ENCODE measurements around the gene ADIPOQ. TPM values are rescaled to one million over a fixed set of nuclear protein-coding genes. Genes with fewer than 3 reads are reported as not detected.

Gene ADIPOQ
- total and polyA plus RNA-seq, 2 of the 13 experiments (the other 11 are each of a cell fraction or from before 2014, with no cell fraction given), result not detected

- TF ChIP-seq, protein P1, sequence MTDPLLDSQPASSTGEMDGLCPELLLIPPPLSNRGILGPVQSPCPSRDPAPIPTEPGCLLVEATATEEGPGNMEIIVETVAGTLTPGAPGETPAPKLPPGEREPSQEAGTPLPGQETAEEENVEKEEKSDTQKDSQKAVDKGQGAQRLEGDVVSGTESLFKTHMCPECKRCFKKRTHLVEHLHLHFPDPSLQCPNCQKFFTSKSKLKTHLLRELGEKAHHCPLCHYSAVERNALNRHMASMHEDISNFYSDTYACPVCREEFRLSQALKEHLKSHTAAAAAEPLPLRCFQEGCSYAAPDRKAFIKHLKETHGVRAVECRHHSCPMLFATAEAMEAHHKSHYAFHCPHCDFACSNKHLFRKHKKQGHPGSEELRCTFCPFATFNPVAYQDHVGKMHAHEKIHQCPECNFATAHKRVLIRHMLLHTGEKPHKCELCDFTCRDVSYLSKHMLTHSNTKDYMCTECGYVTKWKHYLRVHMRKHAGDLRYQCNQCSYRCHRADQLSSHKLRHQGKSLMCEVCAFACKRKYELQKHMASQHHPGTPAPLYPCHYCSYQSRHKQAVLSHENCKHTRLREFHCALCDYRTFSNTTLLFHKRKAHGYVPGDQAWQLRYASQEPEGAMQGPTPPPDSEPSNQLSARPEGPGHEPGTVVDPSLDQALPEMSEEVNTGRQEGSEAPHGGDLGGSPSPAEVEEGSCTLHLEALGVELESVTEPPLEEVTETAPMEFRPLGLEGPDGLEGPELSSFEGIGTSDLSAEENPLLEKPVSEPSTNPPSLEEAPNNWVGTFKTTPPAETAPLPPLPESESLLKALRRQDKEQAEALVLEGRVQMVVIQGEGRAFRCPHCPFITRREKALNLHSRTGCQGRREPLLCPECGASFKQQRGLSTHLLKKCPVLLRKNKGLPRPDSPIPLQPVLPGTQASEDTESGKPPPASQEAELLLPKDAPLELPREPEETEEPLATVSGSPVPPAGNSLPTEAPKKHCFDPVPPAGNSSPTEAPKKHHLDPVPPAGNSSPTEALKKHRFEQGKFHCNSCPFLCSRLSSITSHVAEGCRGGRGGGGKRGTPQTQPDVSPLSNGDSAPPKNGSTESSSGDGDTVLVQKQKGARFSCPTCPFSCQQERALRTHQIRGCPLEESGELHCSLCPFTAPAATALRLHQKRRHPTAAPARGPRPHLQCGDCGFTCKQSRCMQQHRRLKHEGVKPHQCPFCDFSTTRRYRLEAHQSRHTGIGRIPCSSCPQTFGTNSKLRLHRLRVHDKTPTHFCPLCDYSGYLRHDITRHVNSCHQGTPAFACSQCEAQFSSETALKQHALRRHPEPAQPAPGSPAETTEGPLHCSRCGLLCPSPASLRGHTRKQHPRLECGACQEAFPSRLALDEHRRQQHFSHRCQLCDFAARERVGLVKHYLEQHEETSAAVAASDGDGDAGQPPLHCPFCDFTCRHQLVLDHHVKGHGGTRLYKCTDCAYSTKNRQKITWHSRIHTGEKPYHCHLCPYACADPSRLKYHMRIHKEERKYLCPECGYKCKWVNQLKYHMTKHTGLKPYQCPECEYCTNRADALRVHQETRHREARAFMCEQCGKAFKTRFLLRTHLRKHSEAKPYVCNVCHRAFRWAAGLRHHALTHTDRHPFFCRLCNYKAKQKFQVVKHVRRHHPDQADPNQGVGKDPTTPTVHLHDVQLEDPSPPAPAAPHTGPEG (CRISPR knock-in tag; IDR thresholded peaks at IDR 0.05), result no peak
- no peak for TF ChIP-seq ZIK1 (CRISPR knock-in tag; IDR thresholded peaks at IDR 0.05; ENCODE audit: borderline replicate concordance, low read depth)
- 0 out of 2 replicates have a peak, but pooled peaks have one; percentile 55 for TF ChIP-seq ZNF574 (CRISPR knock-in tag; IDR thresholded peaks at IDR 0.05)
- TF ChIP-seq, protein P2, sequence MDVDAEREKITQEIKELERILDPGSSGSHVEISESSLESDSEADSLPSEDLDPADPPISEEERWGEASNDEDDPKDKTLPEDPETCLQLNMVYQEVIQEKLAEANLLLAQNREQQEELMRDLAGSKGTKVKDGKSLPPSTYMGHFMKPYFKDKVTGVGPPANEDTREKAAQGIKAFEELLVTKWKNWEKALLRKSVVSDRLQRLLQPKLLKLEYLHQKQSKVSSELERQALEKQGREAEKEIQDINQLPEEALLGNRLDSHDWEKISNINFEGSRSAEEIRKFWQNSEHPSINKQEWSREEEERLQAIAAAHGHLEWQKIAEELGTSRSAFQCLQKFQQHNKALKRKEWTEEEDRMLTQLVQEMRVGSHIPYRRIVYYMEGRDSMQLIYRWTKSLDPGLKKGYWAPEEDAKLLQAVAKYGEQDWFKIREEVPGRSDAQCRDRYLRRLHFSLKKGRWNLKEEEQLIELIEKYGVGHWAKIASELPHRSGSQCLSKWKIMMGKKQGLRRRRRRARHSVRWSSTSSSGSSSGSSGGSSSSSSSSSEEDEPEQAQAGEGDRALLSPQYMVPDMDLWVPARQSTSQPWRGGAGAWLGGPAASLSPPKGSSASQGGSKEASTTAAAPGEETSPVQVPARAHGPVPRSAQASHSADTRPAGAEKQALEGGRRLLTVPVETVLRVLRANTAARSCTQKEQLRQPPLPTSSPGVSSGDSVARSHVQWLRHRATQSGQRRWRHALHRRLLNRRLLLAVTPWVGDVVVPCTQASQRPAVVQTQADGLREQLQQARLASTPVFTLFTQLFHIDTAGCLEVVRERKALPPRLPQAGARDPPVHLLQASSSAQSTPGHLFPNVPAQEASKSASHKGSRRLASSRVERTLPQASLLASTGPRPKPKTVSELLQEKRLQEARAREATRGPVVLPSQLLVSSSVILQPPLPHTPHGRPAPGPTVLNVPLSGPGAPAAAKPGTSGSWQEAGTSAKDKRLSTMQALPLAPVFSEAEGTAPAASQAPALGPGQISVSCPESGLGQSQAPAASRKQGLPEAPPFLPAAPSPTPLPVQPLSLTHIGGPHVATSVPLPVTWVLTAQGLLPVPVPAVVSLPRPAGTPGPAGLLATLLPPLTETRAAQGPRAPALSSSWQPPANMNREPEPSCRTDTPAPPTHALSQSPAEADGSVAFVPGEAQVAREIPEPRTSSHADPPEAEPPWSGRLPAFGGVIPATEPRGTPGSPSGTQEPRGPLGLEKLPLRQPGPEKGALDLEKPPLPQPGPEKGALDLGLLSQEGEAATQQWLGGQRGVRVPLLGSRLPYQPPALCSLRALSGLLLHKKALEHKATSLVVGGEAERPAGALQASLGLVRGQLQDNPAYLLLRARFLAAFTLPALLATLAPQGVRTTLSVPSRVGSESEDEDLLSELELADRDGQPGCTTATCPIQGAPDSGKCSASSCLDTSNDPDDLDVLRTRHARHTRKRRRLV (CRISPR knock-in tag; IDR thresholded peaks at IDR 0.05), result no peak
- TF ChIP-seq, protein P3, sequence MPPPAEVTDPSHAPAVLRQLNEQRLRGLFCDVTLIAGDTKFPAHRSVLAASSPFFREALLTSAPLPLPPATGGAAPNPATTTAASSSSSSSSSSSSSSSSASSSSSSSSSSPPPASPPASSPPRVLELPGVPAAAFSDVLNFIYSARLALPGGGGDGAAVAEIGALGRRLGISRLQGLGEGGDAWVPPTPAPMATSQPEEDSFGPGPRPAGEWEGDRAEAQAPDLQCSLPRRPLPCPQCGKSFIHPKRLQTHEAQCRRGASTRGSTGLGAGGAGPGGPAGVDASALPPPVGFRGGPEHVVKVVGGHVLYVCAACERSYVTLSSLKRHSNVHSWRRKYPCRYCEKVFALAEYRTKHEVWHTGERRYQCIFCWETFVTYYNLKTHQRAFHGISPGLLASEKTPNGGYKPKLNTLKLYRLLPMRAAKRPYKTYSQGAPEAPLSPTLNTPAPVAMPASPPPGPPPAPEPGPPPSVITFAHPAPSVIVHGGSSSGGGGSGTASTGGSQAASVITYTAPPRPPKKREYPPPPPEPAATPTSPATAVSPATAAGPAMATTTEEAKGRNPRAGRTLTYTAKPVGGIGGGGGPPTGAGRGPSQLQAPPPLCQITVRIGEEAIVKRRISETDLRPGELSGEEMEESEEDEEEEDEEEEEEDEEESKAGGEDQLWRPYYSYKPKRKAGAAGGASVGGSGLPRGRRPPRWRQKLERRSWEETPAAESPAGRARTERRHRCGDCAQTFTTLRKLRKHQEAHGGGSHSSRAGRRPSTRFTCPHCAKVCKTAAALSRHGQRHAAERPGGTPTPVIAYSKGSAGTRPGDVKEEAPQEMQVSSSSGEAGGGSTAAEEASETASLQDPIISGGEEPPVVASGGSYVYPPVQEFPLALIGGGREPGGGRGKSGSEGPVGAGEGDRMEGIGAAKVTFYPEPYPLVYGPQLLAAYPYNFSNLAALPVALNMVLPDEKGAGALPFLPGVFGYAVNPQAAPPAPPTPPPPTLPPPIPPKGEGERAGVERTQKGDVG (CRISPR knock-in tag; IDR thresholded peaks at IDR 0.05; ENCODE audit: borderline replicate concordance), result no peak
- TF ChIP-seq ZNF317 (CRISPR knock-in tag; IDR thresholded peaks at IDR 0.05), result no peak
- no peak for TF ChIP-seq RFXAP (CRISPR knock-in tag; IDR thresholded peaks at IDR 0.05; ENCODE audit: borderline replicate concordance)
- no peak for TF ChIP-seq ZNF713 (CRISPR knock-in tag; IDR thresholded peaks at IDR 0.05)
Observed at GRCh38 chr3:186826976-186827857, 15.3 kb upstream of the ADIPOQ start (continued).
